ENCODE measurements around the gene SCP2.

SCP2 gene

DNA sequence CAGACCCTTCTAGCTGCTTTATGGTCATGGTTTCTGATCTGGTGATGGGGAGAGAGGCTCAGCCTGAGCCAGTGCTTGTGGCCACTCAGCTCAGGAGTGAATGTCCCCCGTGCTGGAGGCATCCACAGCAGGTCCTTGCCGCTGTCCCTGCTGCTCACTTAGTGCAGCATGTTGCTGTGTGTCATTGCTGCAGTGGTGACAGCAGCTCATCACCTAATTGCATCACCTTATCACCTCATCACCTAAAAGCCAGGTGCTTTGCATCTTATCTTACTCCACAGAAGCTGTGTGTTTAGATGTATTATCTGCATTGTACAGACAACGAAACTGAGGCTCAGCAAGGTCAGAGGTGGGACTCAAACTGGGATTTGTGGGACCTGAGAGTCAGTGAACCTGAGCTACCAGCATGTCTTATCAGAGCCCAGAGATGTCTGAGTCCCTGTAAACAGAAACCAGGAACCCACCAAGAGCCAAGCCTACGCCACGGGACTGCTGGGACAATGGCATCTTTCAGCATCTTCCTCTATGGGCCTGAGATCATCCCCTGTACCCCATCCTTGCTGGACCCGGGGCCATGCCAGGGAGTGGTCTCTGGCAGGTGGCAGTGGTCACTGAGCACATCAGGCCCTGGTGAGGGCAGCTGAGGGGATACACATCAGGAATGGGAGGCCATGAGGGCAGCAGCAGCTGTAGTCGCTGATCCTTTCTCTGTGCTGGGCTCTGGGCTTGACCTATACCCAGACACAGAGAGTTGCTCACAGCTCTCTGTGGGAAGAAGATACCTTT is 141.4 kb downstream of the SCP2 start:
- no peak for DNase-seq (ENCODE audit: low read depth)

DNA sequence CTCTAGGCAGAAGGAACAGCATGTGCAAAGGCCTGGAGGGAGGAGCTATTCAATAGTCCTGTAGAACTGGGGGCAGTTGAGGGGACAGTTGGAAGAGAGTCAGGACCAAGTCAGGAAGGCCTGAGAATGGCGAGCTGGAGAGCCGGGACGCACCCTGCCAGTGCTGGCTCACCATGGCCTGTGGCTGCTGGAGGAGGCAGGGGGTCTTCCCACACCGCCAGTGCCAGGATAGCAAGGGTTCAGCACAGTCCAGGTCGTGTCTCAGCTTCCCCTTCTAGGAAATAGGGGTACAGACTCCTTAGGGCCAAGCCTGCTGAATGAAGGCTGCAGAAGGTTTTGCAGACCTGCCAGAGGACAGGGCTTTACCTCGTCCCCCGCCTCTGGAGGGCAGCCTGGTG is 142.2 kb downstream of the SCP2 start:
- no peak for DNase-seq (ENCODE audit: low read depth)

DNA sequence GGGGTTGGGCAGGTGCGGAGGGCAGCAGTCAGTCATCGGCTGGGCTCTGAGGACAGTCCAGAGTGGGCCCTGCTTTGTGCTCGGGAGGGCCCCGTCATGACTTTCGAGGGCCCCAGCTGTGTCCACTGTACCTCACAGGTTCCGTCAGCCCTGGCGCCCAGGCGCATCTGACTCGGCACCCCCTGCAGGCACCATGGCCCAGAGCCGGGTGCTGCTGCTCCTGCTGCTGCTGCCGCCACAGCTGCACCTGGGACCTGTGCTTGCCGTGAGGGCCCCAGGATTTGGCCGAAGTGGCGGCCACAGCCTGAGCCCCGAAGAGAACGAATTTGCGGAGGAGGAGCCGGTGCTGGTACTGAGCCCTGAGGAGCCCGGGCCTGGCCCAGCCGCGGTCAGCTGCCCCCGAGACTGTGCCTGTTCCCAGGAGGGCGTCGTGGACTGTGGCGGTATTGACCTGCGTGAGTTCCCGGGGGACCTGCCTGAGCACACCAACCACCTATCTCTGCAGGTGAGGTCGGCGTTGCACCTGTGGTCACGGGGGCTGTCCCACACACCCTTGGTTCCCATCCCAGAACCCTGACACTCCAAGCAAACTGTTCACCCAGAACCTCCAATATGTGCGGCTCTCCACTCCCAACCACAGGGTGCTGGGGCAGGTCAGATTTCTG is 142.7 kb downstream of the SCP2 start:
- DNase-seq (ENCODE audit: low read depth): no peak

DNA sequence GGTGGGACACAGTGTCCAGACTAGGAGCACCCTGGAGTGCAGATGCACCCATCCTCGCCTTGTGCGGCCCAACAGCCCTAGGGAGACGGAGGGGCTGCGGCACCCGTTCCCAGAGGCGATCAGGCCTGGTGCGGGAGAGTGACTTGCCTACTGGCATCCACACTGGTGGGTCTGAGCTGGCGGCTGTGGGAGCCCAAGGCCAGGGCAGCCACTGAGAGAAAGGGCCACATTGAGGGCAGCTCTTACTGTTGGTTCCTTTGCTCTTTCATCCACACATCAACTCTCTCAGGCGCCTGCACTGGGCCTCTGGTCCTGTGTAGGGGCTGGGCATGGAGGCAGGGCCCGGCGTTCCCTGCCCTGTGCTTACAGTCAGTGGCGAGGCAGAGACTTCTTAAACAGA is 143.5 kb downstream of the SCP2 start:
- DNase-seq (ENCODE audit: low read depth): no peak

DNA sequence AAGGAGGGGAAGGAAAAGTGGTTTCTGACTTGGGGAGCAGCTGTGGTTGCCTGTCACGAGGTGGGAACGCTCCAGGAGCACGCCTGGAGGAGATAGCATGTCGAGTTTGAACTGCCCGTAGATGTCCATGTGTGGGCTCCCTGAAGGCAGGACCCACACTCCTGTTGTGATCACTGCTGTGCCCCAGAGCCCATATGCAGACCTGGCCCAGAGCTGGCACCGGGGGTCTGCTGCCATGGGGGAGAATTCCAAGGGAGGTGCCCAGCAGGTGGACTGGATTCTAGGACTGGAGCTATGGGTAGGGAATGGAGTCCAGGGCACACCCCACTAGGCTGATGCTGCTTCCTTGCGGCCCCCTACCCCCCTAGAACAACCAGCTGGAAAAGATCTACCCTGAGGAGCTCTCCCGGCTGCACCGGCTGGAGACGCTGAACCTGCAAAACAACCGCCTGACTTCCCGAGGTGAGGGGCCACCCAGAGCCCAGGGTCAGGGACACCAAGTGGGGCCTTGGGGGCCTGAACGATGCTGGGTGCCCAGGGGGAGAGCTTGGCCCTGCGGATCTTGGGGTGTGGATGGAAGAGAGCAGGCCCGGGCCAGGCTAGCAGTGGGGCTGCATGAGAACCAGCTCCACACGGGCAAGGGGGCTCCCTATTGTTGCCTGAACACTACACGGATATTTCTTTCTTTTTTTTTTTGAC is 144.2 kb downstream of the SCP2 start:
- no peak for DNase-seq (ENCODE audit: low read depth)

DNA sequence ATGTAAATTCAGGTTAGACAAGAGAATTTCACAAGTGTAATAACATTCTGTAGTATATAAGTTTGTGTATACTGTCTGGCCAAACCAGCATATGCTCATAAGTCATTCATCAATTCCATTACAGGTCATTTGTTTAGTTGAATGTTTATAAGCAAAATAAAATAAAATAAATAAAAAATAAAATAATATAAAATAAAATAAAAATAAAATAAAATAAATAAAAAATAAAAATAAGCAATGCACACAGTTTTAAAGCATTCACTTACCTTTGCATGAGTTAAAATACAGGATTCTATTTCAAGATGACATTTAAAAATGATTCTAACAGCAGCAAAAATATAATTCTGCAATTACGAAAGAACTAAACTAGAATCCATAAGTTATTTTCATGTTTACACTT is 144.8 kb downstream of the SCP2 start:
- DNase-seq (ENCODE audit: low read depth): no peak

DNA sequence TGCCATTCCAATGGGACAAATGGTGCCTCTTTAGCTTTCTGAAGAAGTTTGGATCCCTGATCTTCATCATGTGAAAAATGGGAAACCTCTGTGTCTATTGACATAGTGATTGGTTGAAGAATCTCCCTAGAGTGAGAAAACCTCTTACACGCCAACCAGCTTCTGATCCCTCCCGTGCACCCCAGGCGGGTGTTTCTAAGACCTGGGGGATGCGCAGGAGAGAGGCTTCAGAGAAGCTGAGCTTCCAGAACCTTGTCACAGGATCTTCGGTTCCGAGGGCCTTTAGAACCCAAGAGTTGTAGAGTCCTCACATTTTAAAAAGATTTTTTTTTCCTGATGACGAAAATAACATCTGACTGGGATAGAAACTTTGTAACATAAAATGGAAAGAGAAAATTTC is 146.2 kb downstream of the SCP2 start:
- no peak for DNase-seq (ENCODE audit: low read depth)

DNA sequence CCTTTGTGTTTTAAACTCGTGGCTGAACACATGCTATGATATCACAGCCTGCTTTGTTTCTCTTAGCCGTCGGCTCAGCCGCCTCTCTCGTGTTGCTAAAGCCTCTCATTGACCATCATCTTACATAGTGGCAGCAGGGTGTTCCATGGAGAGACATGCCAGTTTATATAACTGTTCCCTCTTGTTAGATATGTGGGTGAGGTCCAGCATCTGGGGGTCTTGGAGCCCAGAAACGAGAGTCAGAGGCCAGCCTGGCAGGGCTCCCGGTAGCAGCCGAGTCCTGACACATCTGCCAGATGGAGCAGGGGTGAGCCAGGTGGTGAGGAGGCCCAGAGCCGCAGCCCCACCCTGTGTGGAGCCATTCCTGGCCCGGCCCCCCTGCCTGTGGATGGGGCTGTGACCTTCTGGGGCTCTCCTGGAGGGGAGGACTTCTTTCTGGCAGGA is 146.8 kb downstream of the SCP2 start:
- no peak for DNase-seq (ENCODE audit: low read depth)

DNA sequence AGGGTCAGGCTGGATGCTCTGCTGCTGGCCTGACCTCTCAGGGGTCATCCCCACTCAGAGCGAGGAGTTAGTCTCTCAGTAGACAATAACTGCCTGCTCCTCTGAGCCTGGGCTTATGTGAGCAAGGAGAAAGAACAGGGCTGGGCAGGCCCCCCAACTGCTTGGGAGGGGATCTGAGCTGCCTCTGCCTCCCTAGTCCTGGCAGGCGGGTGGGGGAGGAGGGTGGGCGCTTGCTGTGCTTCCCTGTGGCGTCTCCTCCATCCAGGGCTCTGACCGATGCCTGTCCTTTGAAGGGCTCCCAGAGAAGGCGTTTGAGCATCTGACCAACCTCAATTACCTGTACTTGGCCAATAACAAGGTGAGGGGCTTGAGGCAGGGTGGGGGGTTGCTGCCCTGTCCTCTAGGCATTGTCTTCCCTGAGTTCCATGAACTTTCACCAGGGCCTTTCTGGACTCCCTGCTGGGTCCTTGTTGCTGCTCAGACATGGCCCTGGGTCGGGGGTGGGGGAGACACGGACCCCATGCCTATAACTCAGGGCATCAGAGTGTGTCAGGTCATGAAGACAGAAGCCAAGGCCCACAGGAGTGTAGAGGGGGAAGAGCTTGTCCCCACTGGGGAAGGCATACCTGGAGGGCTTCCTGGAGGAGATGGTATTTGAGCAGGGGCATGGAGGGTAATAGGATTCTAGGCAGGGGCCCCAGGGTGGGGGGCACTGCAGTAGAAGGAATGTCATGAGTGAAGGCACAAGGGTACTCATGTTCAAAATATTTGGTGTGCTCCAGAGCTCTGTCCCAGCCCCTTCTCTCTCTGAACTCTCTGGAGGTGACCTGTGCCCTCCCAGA is 147.5 kb downstream of the SCP2 start:
- DNase-seq (ENCODE audit: low read depth): no peak

DNA sequence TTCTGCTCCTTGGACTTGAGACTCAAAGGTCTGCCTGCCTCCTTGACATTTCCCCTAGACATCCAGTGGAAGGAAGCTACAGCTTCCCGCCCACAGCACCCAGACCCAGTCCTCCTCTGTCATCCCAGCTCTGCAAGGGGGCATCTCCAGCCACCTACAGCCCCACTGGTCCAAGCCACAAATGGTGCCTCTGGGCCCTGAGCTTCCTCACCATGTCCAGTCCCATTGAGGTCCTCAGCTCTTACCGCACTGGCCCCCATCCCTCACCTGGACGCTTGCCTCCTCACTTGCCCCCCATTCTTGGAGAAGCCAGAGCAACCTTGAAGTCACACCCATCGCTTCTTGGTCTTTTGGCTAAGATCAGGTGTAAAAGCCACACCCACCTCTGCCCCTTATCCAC is 148.1 kb downstream of the SCP2 start:
- DNase-seq (ENCODE audit: low read depth): no peak

DNA sequence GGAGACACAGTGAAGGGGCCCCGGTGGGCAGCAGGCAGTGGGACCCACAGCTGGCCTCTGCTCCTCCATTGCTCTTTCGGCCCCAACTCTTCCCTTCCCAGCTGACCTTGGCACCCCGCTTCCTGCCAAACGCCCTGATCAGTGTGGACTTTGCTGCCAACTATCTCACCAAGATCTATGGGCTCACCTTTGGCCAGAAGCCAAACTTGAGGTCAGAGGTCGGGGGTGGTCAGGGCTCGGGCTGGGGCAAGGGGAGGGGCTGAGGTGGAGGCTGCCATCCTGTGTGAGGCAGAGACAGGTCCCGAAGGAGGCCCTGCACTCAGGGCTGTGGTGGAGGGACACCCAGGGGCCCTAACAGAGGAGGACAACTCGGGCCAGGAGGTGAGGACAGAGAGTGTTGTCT is 148.7 kb downstream of the SCP2 start:
- DNase-seq (ENCODE audit: low read depth): no peak

DNA sequence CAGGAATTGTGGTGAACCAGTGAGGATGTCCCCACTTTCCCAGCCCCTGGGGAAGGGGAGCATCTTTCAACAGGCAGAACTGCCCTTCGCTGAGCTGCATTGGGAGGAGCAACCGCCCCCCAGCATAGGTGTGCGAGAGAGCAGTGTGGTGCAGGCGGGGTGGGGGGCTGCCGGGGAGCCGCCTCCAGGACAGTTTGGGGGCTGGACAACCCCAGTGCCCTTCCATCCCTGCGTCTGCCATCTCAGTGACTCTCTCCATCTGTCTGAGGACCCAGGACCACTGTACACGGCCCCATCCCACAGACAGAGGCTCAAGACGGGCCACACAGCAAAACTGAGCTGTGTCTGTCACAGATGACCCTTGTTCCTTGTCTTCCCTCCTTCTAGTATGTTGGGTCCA is 149.1 kb downstream of the SCP2 start:
- DNase-seq (ENCODE audit: low read depth): no peak

DNA sequence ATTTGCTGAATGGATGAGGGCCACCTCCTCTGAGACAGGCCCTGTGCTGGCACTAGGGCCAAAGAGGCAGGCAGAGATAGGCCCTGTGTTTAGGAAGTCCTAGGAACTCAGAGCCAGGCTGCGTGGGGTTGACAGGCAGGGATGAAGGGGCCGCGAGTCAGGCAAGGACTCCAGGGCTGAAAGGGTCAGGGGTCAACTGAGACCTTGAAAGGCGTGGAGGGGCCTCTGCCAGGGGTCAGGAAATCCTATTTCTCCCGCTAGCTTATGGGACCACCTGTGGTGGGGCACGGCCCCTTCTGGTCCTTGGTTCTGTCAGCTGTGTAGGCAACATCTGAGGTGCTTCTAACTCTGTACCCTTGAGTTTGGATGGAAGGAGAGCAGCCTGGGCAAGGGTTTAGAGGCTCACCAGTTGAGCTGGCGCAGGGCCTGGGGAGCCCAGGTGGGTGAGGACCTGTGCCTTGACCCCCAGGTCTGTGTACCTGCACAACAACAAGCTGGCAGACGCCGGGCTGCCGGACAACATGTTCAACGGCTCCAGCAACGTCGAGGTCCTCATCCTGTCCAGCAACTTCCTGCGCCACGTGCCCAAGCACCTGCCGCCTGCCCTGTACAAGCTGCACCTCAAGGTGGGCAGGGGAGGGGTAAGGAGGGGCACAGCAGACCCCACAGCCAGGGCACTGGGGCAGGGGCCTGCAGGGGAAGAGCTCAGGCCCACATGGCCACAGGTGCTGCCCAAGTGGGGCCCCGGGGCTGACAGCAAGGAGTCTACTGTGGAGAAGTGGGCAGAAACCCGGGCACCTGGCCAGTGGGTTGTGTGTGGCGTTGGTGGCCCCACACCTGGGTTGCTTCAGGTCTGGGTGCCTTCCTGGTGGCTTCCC is 149.9 kb downstream of the SCP2 start:
- DNase-seq (ENCODE audit: low read depth): no peak

DNA sequence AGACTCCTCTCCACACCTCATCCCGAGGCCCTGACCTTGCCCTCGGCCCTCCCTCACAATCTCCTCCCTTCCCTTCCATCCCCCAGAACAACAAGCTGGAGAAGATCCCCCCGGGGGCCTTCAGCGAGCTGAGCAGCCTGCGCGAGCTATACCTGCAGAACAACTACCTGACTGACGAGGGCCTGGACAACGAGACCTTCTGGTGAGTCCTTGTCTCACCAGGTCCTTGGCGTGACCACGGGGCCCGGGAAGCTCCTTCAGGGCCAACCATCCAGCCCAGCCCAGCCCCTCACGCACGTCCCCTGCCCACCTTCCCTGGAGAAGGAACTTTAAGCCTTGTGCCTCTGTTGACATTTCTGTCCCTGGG is 150.5 kb downstream of the SCP2 start:
- no peak for DNase-seq (ENCODE audit: low read depth)

DNA sequence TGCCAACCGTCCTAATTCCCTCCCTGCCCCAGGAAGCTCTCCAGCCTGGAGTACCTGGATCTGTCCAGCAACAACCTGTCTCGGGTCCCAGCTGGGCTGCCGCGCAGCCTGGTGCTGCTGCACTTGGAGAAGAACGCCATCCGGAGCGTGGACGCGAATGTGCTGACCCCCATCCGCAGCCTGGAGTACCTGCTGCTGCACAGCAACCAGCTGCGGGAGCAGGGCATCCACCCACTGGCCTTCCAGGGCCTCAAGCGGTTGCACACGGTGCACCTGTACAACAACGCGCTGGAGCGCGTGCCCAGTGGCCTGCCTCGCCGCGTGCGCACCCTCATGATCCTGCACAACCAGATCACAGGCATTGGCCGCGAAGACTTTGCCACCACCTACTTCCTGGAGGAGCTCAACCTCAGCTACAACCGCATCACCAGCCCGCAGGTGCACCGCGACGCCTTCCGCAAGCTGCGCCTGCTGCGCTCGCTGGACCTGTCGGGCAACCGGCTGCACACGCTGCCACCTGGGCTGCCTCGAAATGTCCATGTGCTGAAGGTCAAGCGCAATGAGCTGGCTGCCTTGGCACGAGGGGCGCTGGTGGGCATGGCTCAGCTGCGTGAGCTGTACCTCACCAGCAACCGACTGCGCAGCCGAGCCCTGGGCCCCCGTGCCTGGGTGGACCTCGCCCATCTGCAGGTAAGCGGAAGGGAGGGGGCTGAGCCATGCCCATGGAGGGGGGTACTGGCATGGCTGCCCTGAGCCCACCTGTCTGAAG is 151.4 kb downstream of the SCP2 start:
- no peak for DNase-seq (ENCODE audit: low read depth)

DNA sequence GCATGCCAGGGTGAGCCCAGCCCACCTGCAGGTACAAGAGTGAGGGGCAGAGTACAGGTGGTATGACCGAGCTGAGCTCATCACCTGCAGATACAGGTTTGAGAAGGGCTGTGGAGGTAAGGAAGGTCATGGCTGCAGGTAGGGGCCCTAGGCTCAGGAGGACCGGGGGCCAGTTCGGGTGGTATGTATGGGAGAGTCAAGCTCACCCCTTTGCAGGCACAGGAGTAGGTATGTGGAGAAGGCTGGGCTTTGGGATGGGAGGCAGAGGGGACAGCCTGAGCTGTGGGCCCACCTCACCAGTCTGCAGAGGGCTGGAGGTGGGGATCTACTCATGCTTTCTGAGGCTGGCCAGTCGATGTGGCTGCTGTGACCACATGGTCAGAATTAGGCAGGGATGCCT is 152.2 kb downstream of the SCP2 start:
- DNase-seq (ENCODE audit: low read depth): no peak

DNA sequence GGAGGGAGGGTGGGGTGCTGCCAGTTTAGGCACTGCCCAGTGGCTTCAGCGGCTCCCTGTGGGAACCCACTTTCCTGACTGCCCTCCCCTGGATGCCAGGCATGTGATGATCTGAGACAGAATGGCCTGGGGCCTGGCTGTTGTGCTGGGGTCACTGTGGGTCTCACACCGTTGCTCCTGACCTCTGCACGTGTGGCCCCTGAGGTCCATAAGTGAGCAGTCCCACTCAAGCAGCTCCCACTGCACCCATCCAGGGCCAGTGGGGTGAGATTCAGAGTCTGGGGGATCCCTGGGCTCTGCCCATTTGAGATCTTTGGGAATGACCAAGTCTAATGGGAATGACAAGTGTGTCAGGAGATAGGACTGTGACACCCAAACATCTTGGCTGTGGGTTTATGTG is 153.0 kb downstream of the SCP2 start:
- no peak for DNase-seq (ENCODE audit: low read depth)

DNA sequence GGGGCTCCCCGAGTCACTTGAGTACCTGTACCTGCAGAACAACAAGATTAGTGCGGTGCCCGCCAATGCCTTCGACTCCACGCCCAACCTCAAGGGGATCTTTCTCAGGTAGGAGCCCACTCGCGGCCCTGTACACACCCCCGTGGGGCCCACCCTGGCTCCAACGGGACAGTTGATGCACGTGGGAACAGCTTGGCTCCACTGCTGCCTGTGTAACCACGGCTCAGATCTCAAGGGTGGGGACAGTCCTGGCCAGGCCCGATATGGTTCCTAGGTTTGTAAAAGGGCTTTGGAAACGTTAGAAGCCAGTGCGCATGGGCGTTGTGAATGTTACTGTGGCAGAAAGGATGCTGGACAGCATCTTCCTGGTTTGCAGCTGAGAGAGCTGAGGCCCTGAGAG is 153.7 kb downstream of the SCP2 start:
- no peak for DNase-seq (ENCODE audit: low read depth)

DNA sequence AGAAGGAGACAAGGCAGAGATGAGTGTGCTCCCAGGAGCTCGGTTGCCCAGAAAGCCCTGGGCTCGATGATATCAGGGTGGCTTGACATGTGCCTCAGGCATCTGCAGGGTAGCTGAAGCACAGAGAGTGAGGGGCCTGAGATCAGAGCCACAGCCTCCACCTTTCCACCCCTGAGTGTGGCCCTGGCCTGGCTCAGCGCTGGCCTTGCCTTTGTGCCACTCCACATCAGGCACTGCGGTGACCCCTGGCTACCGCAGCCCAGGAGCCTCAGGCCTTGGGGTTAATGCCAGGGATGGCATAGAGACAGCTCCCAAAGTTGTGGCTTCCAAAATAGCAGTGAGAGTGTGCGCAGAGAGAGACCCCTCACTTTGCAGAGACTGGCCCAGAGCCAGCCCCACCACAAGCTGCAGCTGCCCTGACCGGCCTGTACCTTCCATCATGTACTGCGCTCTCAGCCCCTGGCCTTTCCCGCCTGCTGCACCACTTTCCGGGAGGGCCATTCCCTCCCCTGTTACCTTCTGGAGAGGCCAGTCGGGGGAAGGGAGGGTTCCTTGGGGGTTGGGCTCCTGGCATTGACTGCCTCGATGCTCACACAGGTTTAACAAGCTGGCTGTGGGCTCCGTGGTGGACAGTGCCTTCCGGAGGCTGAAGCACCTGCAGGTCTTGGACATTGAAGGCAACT is 154.4 kb downstream of the SCP2 start:
- DNase-seq (ENCODE audit: low read depth): no peak

DNA sequence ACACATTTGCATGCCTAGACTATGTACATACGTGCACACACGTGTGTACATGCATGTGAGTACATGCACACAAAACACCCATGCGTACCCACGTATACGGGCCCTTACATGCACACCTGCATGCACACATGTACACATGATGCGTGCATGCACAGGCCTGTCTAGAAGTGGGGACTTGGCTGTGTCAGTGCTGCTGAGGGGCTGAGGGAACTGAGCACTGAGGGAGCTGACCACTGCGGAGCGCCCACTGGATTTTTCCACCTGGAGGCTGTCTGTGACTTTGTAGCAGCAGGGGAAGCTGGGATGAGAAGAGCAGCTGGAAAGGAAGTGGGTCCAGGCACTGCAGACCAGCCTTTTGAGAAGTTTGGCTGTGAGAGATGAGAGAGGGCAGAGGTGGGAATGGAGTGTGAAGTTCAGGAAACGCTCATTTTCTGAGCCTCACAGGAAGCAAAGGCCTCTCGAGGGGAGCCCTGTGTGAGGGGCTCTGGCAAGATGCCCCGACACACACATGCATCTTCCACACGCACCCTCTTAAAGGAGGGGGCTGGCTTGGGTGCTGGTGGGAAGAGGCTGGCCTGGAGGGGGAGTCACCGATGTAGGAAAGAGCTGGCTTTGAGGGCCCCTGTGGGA is 155.9 kb downstream of the SCP2 start:
- DNase-seq (ENCODE audit: low read depth): no peak

Data from stromal cell of bone marrow (primary cell).